Nephron progenitor cell (in vitro differentiated cells): Measurements from ENCODE around the gene AJAP1.

Experiments used
- DNase-seq: peaks from one replicate; pipeline ENCODE4 v3.0.0; 2021
- H3K27ac Mint-ChIP-seq: 2 replicates; pipeline ENCODE4 v1.8.0; 2021; ENCODE audit warnings: mild to moderate bottlenecking, moderate library complexity, mixed read lengths
- H3K27me3 Mint-ChIP-seq: 2 replicates; pipeline ENCODE4 v1.8.0; 2021; ENCODE audit warnings: mild to moderate bottlenecking, low read depth, mixed read lengths; ENCODE audit not compliant: poor library complexity
- H3K36me3 Mint-ChIP-seq: 2 replicates; pipeline ENCODE4 v1.8.0; 2021; ENCODE audit warnings: low read depth, mixed read lengths
- H3K4me1 Mint-ChIP-seq: 2 replicates; pipeline ENCODE4 v1.8.0; 2021; ENCODE audit warnings: mixed read lengths
- H3K4me3 Mint-ChIP-seq: 2 replicates; pipeline ENCODE4 v1.8.0; 2021; ENCODE audit warnings: mild to moderate bottlenecking, moderate library complexity, mixed read lengths
- H3K9me3 Mint-ChIP-seq: 2 replicates; pipeline ENCODE4 v1.8.0; 2021; ENCODE audit warnings: mild to moderate bottlenecking, moderate library complexity, mixed read lengths
- CTCF ChIP-seq: fragments of 200-600 bp; sonication (generic); IDR thresholded peaks from 2 replicates; pipeline ENCODE4 v1.5.0; 2021; ENCODE audit warnings: antibody characterized with exemption

Gene AJAP1

GRCh38 chr1:4820543-4820942 lies 166.1 kb downstream of the AJAP1 start:
- no peak for DNase-seq
- Mint-ChIP-seq H3K4me3 (no peak overlapping the region), H3K27me3 (peaks cover 14% of the 10 kb centered on the region), H3K4me1 (no peaks in the 10 kb centered on the region), H3K9me3 (peaks cover 37% of the 10 kb centered on the region), H3K27ac (no peak overlapping the region), H3K36me3 (no peaks in the 10 kb centered on the region)
- no peak for TF ChIP-seq CTCF

- Mint-ChIP-seq H3K4me3 (no peak overlapping the region), H3K4me1 (peaks cover 13% of the 10 kb centered on the region), H3K36me3 (no peaks in the 10 kb centered on the region), H3K9me3 (peaks cover 17% of the 10 kb centered on the region), H3K27ac (peak overlapping the region; percentile 60), H3K27me3 (peaks cover 17% of the 10 kb centered on the region)
- peak; percentile 18 for DNase-seq
- peak; percentile 46 for TF ChIP-seq CTCF
Measured at GRCh38 chr1:4825800-4826450, 171.5 kb downstream of the AJAP1 start.

- H3K27me3 Mint-ChIP-seq, result peaks cover 9% of the 10 kb centered on the region
- DNase-seq, result no peak
- H3K36me3 Mint-ChIP-seq, result no peaks in the 10 kb centered on the region
- no peak overlapping the region for H3K27ac Mint-ChIP-seq
- H3K4me1 Mint-ChIP-seq, result peaks cover 14% of the 10 kb centered on the region
- H3K4me3 Mint-ChIP-seq, result no peak overlapping the region
- peaks cover 10% of the 10 kb centered on the region for H3K9me3 Mint-ChIP-seq
- no peak for TF ChIP-seq CTCF
Measured at GRCh38 chr1:4830707-4831106, 176.3 kb downstream of the AJAP1 start.

GRCh38 chr1:4836574-4836973 lies 182.2 kb downstream of the AJAP1 start:
- no peak for DNase-seq
- Mint-ChIP-seq H3K4me3 (no peak overlapping the region), H3K27ac (no peak overlapping the region), H3K4me1 (no peaks in the 10 kb centered on the region), H3K27me3 (no peaks in the 10 kb centered on the region), H3K9me3 (peaks cover 21% of the 10 kb centered on the region), H3K36me3 (no peaks in the 10 kb centered on the region)
- no peak for TF ChIP-seq CTCF

GRCh38 chr1:4837031-4837600 lies 182.7 kb downstream of the AJAP1 start:
- H3K4me1 Mint-ChIP-seq, result no peaks in the 10 kb centered on the region
- H3K27me3 Mint-ChIP-seq, result no peaks in the 10 kb centered on the region
- no peak for TF ChIP-seq CTCF
- H3K9me3 Mint-ChIP-seq, result peaks cover 21% of the 10 kb centered on the region
- no peak overlapping the region for H3K27ac Mint-ChIP-seq
- H3K4me3 Mint-ChIP-seq, result no peak overlapping the region
- H3K36me3 Mint-ChIP-seq, result no peaks in the 10 kb centered on the region
- no peak for DNase-seq

- H3K27ac Mint-ChIP-seq, result no peak overlapping the region
- no peaks in the 10 kb centered on the region for H3K4me1 Mint-ChIP-seq
- no peak overlapping the region for H3K4me3 Mint-ChIP-seq
- H3K27me3 Mint-ChIP-seq, result no peaks in the 10 kb centered on the region
- H3K9me3 Mint-ChIP-seq, result peaks cover 21% of the 10 kb centered on the region
- H3K36me3 Mint-ChIP-seq, result no peaks in the 10 kb centered on the region
- no peak for DNase-seq
- TF ChIP-seq CTCF, result no peak
Measured at GRCh38 chr1:4837752-4838151, 183.3 kb downstream of the AJAP1 start.
